GM21737 (cell line): ENCODE results near the gene SDCBP2.

Experiments
- ATAC-seq: cut with Tn5 transposase; IDR thresholded peaks from one replicate; pipeline ENCODE4 v1.9.1; 2021; ENCODE audit warnings: mild to moderate bottlenecking, moderate library complexity; ENCODE audit not compliant: unreplicated experiment

Gene SDCBP2

DNA sequence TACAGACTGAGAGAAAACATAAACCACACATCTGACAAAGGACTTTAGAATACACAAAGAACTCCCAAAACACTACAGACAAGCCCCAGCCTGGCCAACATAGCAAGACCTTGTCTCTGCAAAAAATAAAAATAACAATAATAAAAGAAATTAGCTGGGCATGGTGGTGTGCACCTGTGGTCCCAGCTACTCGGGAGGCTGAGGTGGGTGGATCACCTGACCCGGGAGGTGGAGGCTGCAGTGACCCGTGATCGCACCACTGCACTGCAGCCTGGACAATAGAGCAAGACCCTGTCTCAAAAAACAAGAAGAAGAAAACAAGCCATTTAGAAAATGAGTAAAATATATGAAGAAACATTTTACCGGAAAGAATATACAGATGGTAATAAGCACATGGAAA lies 13.1 kb downstream of the SDCBP2 start:
- ATAC-seq, result no peak

DNA sequence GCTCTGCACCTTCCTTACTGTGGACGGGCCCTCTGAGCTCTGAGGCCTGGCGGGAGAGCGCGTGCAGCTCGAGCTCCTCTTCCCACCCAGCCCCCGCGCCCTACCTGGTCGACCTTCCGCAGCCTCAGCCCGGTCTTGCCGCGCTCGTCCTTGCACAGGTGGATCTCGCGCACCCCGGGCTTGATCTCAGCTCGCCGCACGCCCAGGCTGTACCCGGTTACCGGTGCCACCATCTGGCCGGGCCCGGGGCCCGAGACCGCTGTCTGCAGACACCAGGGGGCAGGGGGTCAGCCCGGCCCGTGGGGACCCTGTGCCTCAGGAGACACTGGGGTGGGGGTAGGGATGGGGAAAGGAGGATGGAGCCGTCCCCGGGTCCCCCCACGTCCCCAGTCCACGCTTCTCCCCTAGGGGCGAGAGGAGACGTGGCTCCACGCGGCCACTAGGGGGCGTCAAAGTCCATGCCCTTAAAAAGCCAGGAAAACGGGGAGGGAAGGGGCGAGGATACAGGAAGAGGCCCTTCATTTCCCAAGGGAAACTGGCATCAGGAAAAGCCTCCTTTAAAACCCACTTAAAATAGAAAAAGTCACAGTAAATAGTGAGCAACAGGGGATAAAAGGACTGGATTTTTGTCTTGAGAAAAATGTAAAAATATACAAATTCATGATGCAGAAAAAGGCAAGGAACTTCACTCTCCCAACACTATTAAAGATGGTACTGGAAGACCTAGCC lies 15.5 kb downstream of the SDCBP2 start:
- ATAC-seq, result no peak

DNA sequence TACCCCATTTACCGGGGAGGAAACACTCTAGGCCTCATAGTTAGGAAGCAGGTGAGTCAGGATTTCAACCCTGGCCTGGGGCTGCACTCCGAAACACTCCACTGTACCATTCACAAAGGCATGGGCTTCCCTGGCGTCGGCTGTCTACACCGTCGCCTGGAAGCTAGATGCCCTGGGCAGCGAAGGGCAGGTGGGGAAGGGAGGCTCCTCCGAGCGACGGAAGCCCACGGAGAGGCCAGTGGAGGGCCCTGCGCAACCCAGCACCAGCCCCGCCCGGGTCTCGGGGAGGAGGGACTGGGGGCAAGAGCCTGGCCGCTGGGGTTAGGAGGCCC lies 16.1 kb downstream of the SDCBP2 start:
- no peak for ATAC-seq

DNA sequence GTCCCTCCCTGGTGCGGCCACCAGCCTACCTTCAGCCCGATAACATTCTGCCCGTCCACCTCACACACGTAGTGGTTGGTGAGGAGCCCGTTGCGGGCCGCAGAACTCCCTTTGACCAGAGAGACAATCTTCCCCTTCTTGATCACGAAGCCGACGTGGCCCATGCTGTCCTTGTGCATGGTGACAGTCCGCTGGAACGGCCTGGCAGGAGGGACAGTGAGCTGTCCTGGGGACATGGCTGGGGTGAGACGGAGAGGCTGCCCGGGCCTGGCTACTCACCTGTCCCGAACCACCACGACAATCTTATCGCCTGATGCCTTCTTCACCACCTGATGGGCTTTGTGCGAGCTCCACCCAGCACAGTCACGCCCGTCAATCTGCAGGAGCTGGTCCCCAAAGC lies 16.6 kb downstream of the SDCBP2 start:
- ATAC-seq, result no peak

DNA sequence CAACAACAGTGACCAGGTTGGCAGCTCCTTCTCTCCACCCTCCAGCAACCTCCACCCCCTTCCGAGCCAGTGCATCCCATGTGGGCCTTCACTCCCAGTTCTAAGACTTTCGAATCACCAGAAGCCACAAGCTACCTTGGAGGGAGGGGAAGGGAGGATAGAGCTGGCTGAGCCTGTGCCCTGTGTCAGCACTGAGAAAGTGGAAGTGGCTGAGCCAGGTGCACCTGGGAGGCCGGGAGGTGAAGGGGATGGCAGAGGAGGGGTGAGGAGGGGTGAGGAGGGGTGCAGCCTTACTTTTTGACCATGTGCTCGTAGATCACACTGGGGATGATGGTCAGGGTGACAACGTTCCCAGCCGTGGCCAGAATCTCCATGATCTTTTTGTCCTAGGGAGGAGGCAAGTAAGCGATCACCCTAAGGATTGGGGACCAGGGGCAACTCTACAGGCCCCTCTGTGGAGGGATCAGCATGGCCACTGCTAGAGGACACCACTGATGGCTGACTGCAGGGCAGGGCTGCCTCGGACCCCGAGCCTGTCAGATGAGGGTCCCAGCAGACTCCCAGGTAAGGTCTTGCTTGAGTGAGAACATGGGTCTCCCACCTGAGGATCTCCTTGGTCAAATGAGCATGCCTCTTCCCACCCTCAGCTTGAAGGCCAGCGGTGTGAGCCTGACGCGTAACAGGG lies 18.3 kb downstream of the SDCBP2 start:
- ATAC-seq, result no peak

DNA sequence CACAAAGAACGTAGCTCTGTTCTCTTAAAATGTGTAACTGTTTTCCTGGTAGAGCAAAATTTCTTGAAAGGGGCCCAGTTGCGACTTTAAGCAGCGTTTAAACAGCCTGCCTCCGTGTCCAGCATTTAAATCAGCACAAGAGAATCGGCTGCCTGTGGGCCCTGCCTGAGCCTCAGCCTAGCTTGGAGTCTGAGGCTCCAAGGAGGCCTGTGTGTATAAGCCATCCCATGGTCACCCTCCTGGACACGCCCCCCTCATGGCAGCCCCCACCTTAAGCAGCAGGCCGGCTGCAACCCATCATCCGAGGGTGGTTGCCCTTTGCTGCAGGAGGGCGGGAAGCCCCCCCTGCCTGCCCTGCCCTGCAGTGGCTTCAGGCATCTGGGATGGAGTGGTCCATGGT lies 18.9 kb downstream of the SDCBP2 start:
- ATAC-seq, result no peak

DNA sequence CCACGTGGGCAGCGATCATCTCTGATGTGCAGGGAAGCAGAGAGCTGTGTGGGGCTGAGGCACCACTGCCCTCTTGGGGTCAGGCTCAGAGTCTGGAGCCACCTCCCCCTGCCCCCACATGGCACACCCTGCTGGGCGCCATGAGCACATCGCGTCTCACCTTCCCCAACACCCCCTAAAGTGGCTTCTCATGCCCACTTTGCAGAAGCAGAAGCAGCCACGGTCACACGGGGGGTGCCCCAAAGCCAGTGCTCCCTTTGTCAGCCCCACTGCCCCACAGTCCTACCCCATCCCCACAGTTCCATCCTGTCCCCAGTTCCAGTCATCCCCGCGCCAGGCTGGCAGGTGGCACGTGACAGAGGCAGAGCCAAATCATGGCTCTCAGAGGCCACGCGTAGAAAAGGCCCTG lies 19.5 kb downstream of the SDCBP2 start:
- no peak for ATAC-seq

DNA sequence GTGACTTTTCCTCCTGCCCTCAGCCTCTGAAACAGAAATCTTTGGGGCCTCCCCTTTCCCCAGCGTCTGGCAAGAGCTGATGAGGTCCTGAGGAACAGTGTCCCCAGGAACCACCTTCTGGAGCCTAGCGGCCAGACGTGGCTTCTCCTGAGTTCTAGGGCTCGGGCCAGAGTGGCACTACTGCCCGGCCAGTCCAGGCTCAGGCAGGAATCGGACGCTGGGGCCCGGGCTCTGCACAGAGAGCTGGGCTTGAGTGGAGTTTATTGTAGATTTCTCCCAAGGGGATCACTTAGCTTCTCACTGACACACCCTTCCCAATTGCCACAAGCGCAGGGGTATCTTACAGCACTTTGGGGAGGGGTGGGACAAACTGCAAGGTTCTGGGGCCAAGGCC lies 20.2 kb downstream of the SDCBP2 start:
- ATAC-seq, result no peak

DNA sequence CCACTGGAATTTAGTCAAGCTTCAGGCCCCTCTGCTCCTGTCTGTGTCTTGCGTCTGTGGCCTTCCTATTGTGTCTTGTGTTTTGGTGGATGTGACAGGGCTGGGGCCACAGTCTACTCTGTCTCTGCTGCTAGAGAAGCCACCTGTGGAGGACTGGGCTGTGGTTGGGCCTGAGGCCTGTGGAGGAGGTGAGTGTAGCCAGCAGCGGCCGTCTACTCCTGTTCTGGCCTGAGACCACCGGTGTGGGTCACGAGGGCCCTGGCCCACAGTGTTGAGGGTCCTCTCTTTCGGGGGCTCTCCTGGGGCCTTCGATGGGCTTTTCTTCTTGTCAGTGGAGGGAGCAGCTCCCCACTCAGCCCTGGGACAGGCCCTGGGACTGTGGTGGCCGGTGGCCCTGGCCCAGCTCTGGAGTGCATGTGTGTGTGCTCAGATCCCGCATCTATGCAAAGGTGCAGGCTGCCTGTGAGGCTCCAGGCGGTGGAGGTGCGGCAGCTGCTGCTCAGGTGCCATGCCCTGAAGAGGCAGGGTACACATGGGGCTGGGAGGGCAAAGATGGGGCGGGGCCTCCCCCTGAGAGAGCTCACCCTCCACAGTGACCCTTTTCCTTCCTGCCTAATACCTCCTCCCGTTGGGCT lies 20.8 kb downstream of the SDCBP2 start:
- no peak for ATAC-seq

DNA sequence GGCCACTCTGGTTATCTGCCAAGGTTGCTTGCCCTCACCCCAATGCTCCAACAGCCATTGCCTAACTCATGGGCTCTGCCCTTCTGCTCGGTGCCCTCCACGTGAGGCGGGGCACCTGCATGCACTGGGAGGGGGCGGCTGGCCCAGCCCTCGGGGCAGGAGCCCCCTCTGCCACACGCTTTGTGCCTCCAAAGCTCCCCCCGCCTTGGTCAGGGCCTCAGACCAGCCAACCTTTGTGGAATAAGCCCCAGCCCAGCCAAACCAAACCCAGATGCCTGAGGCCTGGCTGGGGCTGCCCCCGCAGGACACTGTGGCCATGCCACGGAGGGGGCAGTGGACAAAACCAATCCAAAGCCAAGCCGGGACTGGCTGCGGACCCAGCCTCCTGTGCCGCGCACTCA lies 21.4 kb downstream of the SDCBP2 start:
- no peak for ATAC-seq

DNA sequence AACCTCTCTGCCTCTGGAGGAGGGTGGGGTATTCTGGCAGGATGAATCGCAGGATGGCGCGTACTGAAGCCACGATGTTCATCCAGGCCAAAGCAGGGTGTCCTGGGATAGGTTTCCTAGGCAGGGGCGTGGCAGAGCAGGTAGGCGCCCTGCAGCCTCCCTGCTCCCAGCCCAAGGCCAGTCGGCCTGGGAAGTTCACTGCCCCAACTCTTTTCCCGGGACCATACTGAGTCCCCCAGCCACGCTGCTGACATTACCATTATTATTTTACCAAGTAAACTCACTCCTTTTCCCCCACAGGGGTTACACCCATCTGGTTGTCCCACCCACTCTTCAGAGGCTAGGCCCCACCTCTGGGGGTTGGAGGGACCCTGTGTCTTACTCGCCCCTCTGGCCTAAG lies 21.8 kb downstream of the SDCBP2 start:
- no peak for ATAC-seq

DNA sequence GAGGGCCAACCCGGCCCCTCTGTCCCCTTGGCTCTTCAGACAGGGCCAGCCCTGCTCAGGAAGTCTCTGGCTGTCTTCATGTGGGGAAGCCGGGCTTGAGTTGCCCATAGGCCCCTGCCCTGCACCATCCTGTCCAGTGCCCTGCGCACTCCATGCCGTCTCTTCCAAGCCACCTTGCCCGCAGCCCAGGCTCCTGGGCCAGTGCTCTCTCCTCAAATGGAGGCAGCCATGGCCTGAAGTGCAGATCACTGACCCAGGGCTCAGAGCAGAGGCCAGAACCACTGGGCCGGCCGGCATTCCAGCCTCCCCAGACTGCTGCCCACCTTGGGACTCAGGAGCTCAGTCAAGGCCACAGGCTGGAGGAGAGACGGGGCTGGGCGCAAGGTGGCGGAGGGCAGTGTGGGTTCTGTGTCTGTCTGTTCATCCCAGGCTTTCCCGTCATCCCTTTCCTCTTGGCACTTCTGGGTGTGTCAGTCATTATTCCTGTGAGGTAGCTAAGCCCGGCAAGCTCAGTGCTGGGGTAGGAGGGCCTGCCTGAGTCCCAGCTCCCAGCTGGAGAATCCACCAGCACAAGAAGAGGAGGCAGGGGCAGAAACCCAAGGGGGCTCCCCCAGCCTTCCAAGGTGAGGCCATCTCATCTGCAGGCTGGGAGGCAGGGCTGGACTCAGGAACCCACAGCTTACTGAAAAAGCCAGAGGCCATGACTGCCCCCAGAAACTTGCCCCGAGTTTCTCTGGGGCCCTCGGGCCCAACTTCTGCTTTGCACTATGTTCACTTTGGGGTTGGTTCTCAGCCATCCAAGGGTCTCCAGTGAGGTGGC lies 22.4 kb downstream of the SDCBP2 start:
- ATAC-seq, result no peak

DNA sequence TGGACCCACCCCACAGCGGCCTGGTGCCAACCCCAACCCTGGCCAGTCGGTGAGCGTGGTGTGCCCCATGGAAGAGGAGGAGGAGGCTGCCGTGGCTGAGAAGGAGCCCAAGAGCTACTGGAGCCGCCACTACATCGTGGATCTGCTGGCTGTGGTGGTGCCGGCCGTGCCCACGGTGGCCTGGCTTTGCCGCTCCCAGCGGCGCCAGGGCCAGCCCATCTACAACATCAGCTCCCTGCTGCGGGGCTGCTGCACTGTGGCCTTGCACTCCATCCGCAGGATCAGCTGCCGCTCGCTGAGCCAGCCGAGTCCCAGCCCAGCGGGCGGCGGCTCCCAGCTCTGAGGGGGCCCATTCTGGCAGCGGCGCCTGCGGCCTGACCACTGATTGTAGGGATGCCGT lies 23.2 kb downstream of the SDCBP2 start:
- no peak for ATAC-seq

DNA sequence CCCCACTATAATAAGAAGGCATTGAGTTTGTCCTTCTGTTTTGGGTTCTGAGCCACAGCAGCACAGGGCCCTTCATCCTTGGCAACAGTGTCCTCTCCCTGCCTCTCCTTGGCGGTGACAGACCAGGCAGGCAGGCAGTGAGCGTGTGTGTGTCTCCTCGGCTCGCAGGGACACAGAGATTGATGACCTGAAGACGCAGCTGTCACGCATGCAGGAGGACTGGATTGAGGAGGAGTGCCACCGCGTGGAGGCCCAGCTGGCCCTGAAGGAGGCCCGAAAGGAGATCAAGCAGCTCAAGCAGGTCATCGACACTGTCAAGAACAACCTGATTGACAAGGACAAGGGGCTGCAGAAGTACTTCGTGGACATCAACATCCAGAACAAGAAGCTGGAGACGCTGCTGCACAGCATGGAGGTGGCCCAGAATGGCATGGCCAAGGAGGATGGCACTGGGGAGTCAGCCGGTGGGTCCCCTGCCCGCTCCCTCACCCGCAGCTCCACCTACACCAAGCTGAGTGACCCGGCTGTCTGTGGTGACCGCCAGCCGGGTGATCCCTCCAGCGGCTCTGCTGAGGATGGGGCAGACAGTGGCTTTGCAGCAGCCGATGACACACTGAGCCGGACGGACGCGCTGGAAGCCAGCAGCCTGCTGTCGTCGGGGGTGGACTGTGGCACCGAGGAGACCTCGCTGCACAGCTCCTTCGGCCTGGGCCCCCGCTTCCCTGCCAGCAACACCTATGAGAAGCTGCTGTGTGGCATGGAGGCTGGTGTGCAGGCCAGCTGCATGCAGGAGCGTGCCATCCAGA lies 24.0 kb downstream of the SDCBP2 start:
- ATAC-seq, result no peak

DNA sequence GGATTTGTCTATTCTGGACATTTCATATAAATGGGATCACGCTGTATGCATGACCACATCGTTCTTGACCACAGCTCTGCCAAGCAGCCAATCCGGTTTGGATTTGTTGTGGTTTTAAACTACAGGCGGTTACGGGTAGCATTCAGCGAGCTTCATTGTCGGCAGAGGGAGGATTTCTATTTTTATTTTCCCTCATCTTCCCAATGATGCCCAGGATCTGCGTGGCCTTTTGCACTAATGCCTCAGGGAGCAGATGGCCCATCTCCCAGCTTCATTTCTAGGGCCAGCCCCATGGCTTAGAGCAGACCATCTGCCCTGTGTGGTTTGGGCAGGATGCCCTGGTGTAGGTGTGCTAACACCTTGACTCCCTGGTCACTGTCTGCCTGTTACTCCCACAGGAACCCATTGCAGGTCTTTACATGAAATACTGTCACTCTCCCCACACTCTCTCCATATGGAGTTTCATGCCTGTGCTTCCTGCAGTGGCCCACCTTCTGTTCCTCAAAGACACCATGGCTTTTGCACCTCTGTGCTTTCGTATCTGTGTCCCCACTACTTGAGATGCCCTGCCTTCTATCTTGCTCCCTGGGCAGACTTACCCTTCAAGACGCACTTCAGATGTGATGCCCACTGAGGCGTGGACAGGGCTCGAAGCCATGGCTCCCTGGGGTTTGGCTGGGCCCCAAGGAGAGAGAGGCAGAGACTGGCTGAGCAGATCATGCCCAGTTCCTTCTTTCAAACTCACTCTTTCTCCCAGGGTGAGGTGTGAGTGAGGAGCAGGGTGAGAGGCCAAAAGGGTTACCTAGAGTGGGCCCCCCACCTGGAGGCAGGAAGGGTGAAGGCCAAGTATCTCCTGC lies 26.0 kb downstream of the SDCBP2 start:
- ATAC-seq, result no peak

DNA sequence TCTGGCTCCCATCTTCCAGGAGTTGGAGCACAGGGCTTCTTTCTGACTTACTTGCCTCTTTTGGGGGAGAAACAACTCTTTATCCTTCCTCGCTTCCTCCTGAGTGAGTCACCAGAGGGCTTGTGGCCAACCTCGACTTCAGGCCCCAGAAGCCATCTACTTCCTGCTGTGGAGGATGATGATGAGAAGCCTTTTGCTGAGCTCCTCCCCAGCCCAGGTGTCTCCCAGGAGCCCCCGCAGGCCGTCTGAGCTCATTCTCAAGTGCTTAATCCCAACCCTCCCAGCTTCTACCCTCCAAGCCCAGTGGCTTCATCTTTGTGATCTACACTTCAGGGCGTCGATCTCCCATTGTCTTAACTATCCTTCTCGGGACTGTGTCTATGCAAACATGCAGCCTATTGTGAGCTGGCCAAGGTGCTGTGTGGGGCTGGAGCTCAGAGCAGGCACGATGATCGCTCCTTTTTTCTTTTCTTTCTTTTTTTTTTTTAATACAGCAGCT lies 27.9 kb downstream of the SDCBP2 start:
- ATAC-seq, result no peak

DNA sequence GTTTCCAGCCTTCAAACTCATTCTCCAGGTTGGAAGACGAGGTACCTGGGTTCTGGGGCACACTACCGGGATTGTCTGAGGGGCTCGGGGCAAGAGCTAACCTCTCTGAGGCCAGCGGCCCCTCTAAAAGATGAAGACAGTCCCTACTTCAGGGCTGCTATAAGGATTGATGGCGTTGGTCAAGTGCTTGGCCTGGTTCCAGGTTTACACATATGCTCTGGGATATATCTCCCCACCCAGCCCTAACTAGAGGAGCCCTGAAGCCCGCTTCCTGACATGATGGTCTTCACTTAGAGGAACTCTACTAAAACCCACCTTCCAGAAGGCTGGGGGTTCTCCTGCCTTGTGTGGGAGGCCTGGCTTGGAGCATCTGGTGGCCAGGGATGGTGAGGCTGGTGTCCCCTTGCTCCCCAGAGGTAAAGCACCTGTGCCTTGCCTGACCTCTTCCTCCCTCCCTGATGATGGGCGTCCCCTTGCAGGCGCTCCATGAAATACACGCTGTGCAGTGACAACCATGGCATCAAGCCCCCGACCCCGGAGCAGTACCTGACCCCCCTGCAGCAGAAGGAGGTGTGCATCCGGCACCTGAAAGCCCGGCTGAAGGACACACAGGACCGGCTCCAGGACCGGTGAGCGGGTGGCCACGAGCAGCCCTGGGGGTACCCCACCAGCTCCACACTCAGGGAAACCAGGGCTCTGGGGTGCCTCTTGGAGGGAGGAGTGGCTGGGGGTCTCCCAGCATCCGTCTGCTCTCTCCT lies 28.7 kb downstream of the SDCBP2 start:
- ATAC-seq, result no peak

DNA sequence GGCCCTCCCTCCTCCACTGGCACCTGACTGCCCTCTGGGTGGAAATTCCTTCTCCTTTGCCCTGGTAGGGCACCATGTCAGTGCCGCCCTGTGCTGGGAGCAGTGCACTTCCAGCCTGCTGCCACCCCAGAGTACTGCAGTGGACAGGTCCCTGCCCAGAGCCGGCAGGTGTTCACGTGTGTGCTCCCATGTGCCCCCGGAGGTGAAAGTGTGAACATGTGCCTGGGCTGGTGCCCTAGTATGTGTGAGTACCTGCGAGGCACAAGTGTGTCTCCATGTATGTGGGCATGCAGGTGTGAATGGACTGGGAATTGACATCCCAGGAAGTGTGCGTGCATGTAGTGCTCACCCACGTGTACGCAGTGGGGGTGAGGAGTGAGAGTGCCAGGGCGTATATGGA lies 29.4 kb downstream of the SDCBP2 start:
- no peak for ATAC-seq
